Testis (tissue), 3 donors: ENCODE data around the gene CACNA2D1. TPM values are rescaled to one million over a fixed set of nuclear protein-coding genes. Genes with fewer than 3 reads are reported as not detected.

Source experiments
- DNase-seq: peaks from one replicate; pipeline ENCODE4 v3.0.0-alpha.2; 2019
- H3K27ac ChIP-seq, 2 donors: fragments of 200-600 bp; sonication (generic); one replicate each; pipeline ENCODE4 v1.5.1; 2019
- H3K27me3 ChIP-seq: fragments of 200-600 bp; sonication (generic); one replicate; pipeline ENCODE4 v1.5.1; 2019
- H3K36me3 ChIP-seq: fragments of 200-600 bp; sonication (generic); one replicate; pipeline ENCODE4 v1.5.1; 2017; ENCODE audit warnings: low read depth; ENCODE audit errors: missing control alignments
- H3K4me1 ChIP-seq: fragments of 200-600 bp; sonication (generic); one replicate; pipeline ENCODE4 v1.5.1; 2019
- H3K4me3 ChIP-seq, 2 donors: fragments of 200-600 bp; sonication (generic); one replicate each; pipeline ENCODE4 v1.5.1; 2017 to 2019
- H3K9me3 ChIP-seq: fragments of 200-600 bp; sonication (generic); one replicate; pipeline ENCODE4 v1.5.1; 2017
- POLR2A ChIP-seq: fragments of 450-650 bp; IDR thresholded peaks from one replicate; pipeline ENCODE4 v1.6.1; 2017; ENCODE audit warnings: antibody characterized with exemption, mild to moderate bottlenecking, moderate library complexity
- WGBS, 2 donors: methylation state at CpG; one replicate each; pipeline ENCODE4 v1.1.5; 2018; 5-methylcytosine and 5-hydroxymethylcytosine counted together
- intact Hi-C: fragments of 100-400 bp; cut with DNase I; formaldehyde crosslinking; loops from one replicate; pipeline ENCODE4 v1.15.1; 2023; ENCODE audit warnings: low total_unique reads
- polyA plus RNA-seq: library from polyadenylated mRNA; stranded (reverse); fragments of 350-450 nt; fragmentation: Illumina TruSeq; extraction: RNeasy Lipid Tissue Mini Kit (QIAGEN cat#74804); gene quantifications from one replicate; pipeline ENCODE4 v1.2.3, GENCODE V29; 2014; ENCODE audit warnings: low read depth, low replicate concordance; ENCODE audit not compliant: insufficient read depth
- total RNA-seq, 2 donors: library from RNA; depleted of rRNA; stranded (reverse); fragments of >200 nt; gene quantifications; one replicate each; pipeline ENCODE4 v1.2.3, GENCODE V29; 2016
- TF ChIP-seq, protein P1 (sequence below), 3 experiments: fragments of 450-650 bp in 2 of 3; fragments of 200-600 bp in 1 of 3; sonication (generic) in 1 of 3; IDR thresholded peaks; one replicate each; pipeline ENCODE4 v1.5.1; 2016 to 2019; ENCODE audit warnings: antibody characterized with exemption in 3 of 3, mild to moderate bottlenecking in 2 of 3, moderate library complexity in 1 of 3

Gene CACNA2D1
- total and polyA plus RNA-seq, 3 donors from 2014 or later, result 5.4 to 29.1 (median 28.0) TPM

DNA sequence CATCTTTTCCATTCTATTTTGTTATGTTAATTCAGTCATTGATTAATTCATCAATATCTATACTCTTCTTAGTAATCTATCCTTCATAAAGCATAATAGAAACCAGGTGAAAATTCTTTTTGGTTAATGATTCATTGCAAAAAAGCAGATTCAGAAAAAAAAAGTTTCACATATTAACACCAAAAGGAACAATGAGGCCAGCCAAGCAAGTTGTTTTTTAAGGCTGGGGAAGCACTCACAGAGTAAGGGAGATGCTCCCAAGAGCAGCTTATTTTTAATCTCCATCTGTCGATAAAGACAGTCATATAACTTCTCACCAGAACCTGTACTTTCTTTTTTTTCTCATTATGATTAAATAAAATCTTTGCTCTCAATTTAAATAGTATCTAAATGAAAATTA, 95.8 kb downstream of the CACNA2D1 start:
- H3K36me3 ChIP-seq, result no peaks in the 10 kb centered on the region
- H3K9me3 ChIP-seq, result no peaks in the 10 kb centered on the region
- no peak overlapping the region for H3K4me3 ChIP-seq
- TF ChIP-seq, protein P1, sequence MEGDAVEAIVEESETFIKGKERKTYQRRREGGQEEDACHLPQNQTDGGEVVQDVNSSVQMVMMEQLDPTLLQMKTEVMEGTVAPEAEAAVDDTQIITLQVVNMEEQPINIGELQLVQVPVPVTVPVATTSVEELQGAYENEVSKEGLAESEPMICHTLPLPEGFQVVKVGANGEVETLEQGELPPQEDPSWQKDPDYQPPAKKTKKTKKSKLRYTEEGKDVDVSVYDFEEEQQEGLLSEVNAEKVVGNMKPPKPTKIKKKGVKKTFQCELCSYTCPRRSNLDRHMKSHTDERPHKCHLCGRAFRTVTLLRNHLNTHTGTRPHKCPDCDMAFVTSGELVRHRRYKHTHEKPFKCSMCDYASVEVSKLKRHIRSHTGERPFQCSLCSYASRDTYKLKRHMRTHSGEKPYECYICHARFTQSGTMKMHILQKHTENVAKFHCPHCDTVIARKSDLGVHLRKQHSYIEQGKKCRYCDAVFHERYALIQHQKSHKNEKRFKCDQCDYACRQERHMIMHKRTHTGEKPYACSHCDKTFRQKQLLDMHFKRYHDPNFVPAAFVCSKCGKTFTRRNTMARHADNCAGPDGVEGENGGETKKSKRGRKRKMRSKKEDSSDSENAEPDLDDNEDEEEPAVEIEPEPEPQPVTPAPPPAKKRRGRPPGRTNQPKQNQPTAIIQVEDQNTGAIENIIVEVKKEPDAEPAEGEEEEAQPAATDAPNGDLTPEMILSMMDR (IDR thresholded peaks at IDR 0.05), result no peak
- no peak for TF ChIP-seq POLR2A
- intact Hi-C loops, result no loop called here
- no peaks in the 10 kb centered on the region for H3K27me3 ChIP-seq
- H3K27ac ChIP-seq, result no peak overlapping the region
- 75 to 77% methylated on average over 1 of the region's 1 CpG for WGBS, 2 donors
- H3K4me1 ChIP-seq, result no peaks in the 10 kb centered on the region
- DNase-seq, result no peak

- intact Hi-C loops, result no loop called here
- no peaks in the 10 kb centered on the region for H3K27me3 ChIP-seq
Observed at GRCh38 chr7:82345886-82346285, 97.7 kb downstream of the CACNA2D1 start.

DNA sequence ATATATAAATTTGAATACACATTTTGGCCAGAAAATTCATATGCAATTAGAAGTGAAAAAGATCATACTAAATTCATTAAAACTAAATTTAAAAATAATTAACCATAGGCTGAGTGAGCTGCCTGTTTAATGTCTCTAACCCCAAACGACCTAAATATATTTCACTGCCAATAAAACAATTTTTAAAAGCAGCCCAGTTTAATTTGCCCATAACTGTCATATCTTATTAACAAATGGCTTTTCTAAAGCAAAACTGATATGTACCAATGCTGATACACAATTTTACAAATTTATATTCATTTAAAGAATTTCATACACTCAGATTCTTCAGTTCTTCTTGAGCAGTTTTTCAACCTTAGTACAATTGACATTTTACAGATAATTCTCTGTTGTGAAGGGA, 99.9 kb downstream of the CACNA2D1 start:
- no peaks in the 10 kb centered on the region for H3K27me3 ChIP-seq
- intact Hi-C loops, result no loop called here
- H3K4me1 ChIP-seq, result no peaks in the 10 kb centered on the region
- 52 to 75% methylated on average over 1 of the region's 1 CpG for whole genome bisulfite sequencing, 2 donors
- DNase-seq, result no peak
- no peak for TF ChIP-seq POLR2A
- TF ChIP-seq, protein P1 (IDR thresholded peaks at IDR 0.05), result no peak
- no peak overlapping the region for H3K27ac ChIP-seq
- H3K9me3 ChIP-seq, result no peaks in the 10 kb centered on the region
- no peak overlapping the region for H3K4me3 ChIP-seq
- no peaks in the 10 kb centered on the region for H3K36me3 ChIP-seq

More at GRCh38 chr7:82345886-82346285, 97.7 kb downstream of the CACNA2D1 start:
- H3K4me1 ChIP-seq, result no peaks in the 10 kb centered on the region
- no peak overlapping the region for H3K4me3 ChIP-seq
- no peaks in the 10 kb centered on the region for H3K9me3 ChIP-seq
- TF ChIP-seq, protein P1 (IDR thresholded peaks at IDR 0.05), result no peak
- TF ChIP-seq POLR2A, result no peak
- DNase-seq, result no peak
- no peaks in the 10 kb centered on the region for H3K36me3 ChIP-seq
- H3K27ac ChIP-seq, result no peak overlapping the region

GRCh38 chr7:82339958-82340357, 103.6 kb downstream of the CACNA2D1 start:
- no peaks in the 10 kb centered on the region for H3K27me3 ChIP-seq
- no peaks in the 10 kb centered on the region for H3K4me1 ChIP-seq
- WGBS, 2 donors, result 86 to 98% methylated on average over 1 of the region's 1 CpG
- DNase-seq, result no peak
- TF ChIP-seq, protein P1 (IDR thresholded peaks at IDR 0.05), result no peak
- TF ChIP-seq POLR2A, result no peak
- H3K36me3 ChIP-seq, result no peaks in the 10 kb centered on the region
- no peaks in the 10 kb centered on the region for H3K9me3 ChIP-seq
- intact Hi-C loops, result no loop called here
- H3K4me3 ChIP-seq, result no peak overlapping the region
- no peak overlapping the region for H3K27ac ChIP-seq

DNA sequence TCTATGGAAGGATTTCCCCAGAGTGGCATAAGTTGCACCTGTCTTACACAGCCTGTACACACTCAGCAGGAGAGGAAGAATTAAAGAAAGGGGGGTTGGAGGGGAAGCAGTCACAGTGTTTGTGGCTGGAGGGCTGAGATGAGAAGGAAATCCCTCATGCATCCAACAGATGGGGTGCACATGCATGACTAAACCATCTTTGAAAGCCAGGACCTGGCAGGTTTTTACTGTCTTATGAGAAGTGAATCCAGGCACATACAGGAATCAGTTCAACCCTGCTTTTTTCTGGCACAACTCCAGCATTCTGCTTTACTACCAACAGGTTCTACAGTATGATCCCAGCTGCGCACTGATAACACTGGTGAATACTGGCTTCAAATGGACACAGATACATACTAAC, 107.7 kb downstream of the CACNA2D1 start:
- WGBS, 2 donors, result 95 to 100% methylated on average over 1 of the region's 1 CpG
- no peak for DNase-seq
- intact Hi-C loops, result no loop called here

More for the DNA sequence above, 107.7 kb downstream of the CACNA2D1 start:
- no peaks in the 10 kb centered on the region for H3K36me3 ChIP-seq
- TF ChIP-seq, protein P1 (IDR thresholded peaks at IDR 0.05), result no peak
- TF ChIP-seq POLR2A, result no peak
- no peak overlapping the region for H3K27ac ChIP-seq
- no peaks in the 10 kb centered on the region for H3K27me3 ChIP-seq
- H3K4me1 ChIP-seq, result no peaks in the 10 kb centered on the region
- H3K9me3 ChIP-seq, result no peaks in the 10 kb centered on the region
- H3K4me3 ChIP-seq, result no peak overlapping the region
